HepG2 (cell line): Measurements from ENCODE around the gene DSCAM. TPM values are rescaled to one million over a fixed set of nuclear protein-coding genes. Genes with fewer than 3 reads are reported as not detected.

ENCODE experiments used
- ATAC-seq: fragments of 200-7000 bp; cut with Tn5 transposase; 3 replicates; pipeline ENCODE4 v1.9.1; 2020; ENCODE audit warnings: mild to moderate bottlenecking, moderate library complexity
- BruUV-seq: library from RNA; stranded (reverse); fragments of 400-500 nt; replicated peaks from 2 replicates; lab custom pipeline; 2021; lab: Mats Ljungman, UMichigan
- CTCF ChIA-PET: fragments of 300-600 bp; formaldehyde crosslinking; extraction: SDS; loops from one replicate; lab custom pipeline; 2021; ENCODE audit warnings: low total read pairs, inconsistent platforms, low intra/inter-chr PET ratio; lab: Yijun Ruan, JAX
- POLR2A ChIA-PET: fragments of 350-600 bp; sonication (Branson Sonifier 250); formaldehyde crosslinking; loops from one replicate; lab custom pipeline; 2020; ENCODE audit warnings: antibody characterized with exemption, inconsistent platforms; lab: Yijun Ruan, JAX
- DNase-seq: peaks from one replicate; pipeline ENCODE4 v3.0.0-alpha.2; 2015; ENCODE audit warnings: low spot score
- FAIRE-seq: peaks from 3 replicates; lab custom pipeline; 2011; peaks lifted over from hg19 to GRCh38; lab: Jason Lieb, UNC
- H2AFZ ChIP-seq: one replicate; pipeline ENCODE4 v1.6.1; 2011; ENCODE audit warnings: low read length, inconsistent platforms
- H3K27ac ChIP-seq: fragments of 300-600 bp; 3 replicates; pipeline ENCODE4 v1.8.0; 2011; ENCODE audit warnings: mixed run types, mild to moderate bottlenecking, mixed read lengths, low read length, inconsistent platforms; ENCODE audit not compliant: insufficient read depth; ENCODE audit errors: extremely low read length
- H3K27me3 ChIP-seq, 2 experiments: fragments of 200-600 bp in 1 of 2; 2 replicates in 1 of 2; 3 replicates in 1 of 2; pipeline versions ENCODE4 v1.6.0 to v1.8.0; 2011; ENCODE audit warnings: low read length in 2 of 2, mild to moderate bottlenecking in 2 of 2, moderate library complexity in 2 of 2, inconsistent platforms in 1 of 2; ENCODE audit not compliant: insufficient read depth in 2 of 2, control insufficient read depth in 1 of 2
- H3K36me3 ChIP-seq, 2 experiments: fragments of 200-600 bp in 1 of 2; replicated peaks in 1 of 2; 2 replicates in 1 of 2; 3 replicates in 1 of 2; pipeline versions ENCODE4 v1.5.1 to v1.8.0; 2011; ENCODE audit warnings: low read length in 2 of 2, inconsistent platforms in 1 of 2; ENCODE audit not compliant: insufficient read depth in 2 of 2, control insufficient read depth in 1 of 2
- H3K4me1 ChIP-seq: 2 replicates; pipeline ENCODE4 v1.5.1; 2012; ENCODE audit warnings: low read length, inconsistent platforms; ENCODE audit not compliant: insufficient read depth
- H3K4me2 ChIP-seq: 2 replicates; pipeline ENCODE4 v1.6.0; 2011; ENCODE audit warnings: low read depth, low read length, inconsistent platforms
- H3K4me3 ChIP-seq, 3 experiments: fragments of 200-600 bp in 1 of 3; sonication (generic), shearing (Covaris generic) in 1 of 3; replicated peaks in 1 of 3; 2 replicates each; pipeline ENCODE4 v1.5.1; 2011 to 2016; ENCODE audit warnings: low read length in 3 of 3, inconsistent platforms in 2 of 3, low read depth in 2 of 3, mild to moderate bottlenecking in 2 of 3, control low read depth in 1 of 3, mixed read lengths in 1 of 3; ENCODE audit not compliant: insufficient read depth in 1 of 3
- H3K79me2 ChIP-seq: one replicate; pipeline ENCODE4 v1.6.1; 2011; ENCODE audit warnings: low read length, inconsistent platforms; ENCODE audit not compliant: insufficient read depth
- H3K9ac ChIP-seq: 2 replicates; pipeline ENCODE4 v1.6.0; 2011; ENCODE audit warnings: mild to moderate bottlenecking, low read depth, low read length, inconsistent platforms; ENCODE audit not compliant: insufficient read depth
- H3K9me3 ChIP-seq: 2 replicates; pipeline ENCODE4 v1.5.1; 2012; ENCODE audit warnings: mild to moderate bottlenecking, low read length
- H4K20me1 ChIP-seq: 2 replicates; pipeline ENCODE4 v1.6.0; 2011; ENCODE audit warnings: inconsistent platforms, mild to moderate bottlenecking, low read length, moderate library complexity; ENCODE audit not compliant: insufficient read depth
- CEBPZ ChIP-seq: IDR thresholded peaks from 2 replicates; pipeline ENCODE4 v1.6.1; 2012; ENCODE audit warnings: low read length, improper control_type of control experiment
- HNRNPUL1 ChIP-seq: fragments of 200-400 bp; formaldehyde crosslinking; IDR thresholded peaks from 2 replicates; pipeline ENCODE4 v1.6.1; 2017; ENCODE audit warnings: low read depth, mild to moderate bottlenecking, low read length, moderate library complexity
- MAFG ChIP-seq: sonication (generic); formaldehyde crosslinking; IDR thresholded peaks from 2 replicates; pipeline ENCODE4 v1.5.1; 2020; ENCODE audit warnings: mild to moderate bottlenecking, missing genetic modification reagents
- RARA ChIP-seq: IDR thresholded peaks from 2 replicates; pipeline ENCODE4 v1.6.1; 2016; ENCODE audit warnings: missing genetic modification reagents, missing compliant biosample characterization
- RFXAP ChIP-seq: sonication (generic); formaldehyde crosslinking; IDR thresholded peaks from 2 replicates; pipeline ENCODE4 v1.4.0; 2020; ENCODE audit warnings: missing genetic modification reagents, borderline replicate concordance
- SALL2 ChIP-seq: sonication (generic); formaldehyde crosslinking; IDR thresholded peaks from 2 replicates; pipeline ENCODE4 v1.8.1; 2023; ENCODE audit warnings: mild to moderate bottlenecking, missing genetic modification reagents, inconsistent platforms
- SOX5 ChIP-seq: IDR thresholded peaks from 2 replicates; pipeline ENCODE4 v1.6.1; 2016; ENCODE audit warnings: borderline replicate concordance
- SP1 ChIP-seq, 2 experiments: fragments of 450-650 bp in 1 of 2; sonication (generic) in 1 of 2; formaldehyde crosslinking in 1 of 2; IDR thresholded peaks; 2 replicates each; pipeline versions ENCODE4 v1.4.0 to v1.6.1; 2016 to 2020; ENCODE audit warnings: missing genetic modification reagents in 1 of 2
- TBP ChIP-seq: sonication (generic); formaldehyde crosslinking; IDR thresholded peaks from 2 replicates; pipeline ENCODE4 v1.5.0; 2020; ENCODE audit warnings: missing genetic modification reagents
- TCF12 ChIP-seq, 2 experiments: fragments of 450-650 bp in 1 of 2; sonication (generic) in 1 of 2; formaldehyde crosslinking in 1 of 2; IDR thresholded peaks; 2 replicates each; pipeline versions ENCODE4 v1.6.1 to v1.8.0; 2017 to 2022; ENCODE audit warnings: antibody characterized with exemption in 1 of 2, mild to moderate bottlenecking in 1 of 2, missing genetic modification reagents in 1 of 2, moderate library complexity in 1 of 2
- TOE1 ChIP-seq: sonication (generic); formaldehyde crosslinking; IDR thresholded peaks from 2 replicates; pipeline ENCODE4 v1.4.0; 2020; ENCODE audit warnings: mild to moderate bottlenecking, missing genetic modification reagents
- ZNF281 ChIP-seq: sonication (generic); formaldehyde crosslinking; IDR thresholded peaks from 2 replicates; pipeline ENCODE4 v1.4.0; 2020; ENCODE audit warnings: missing genetic modification reagents, borderline replicate concordance
- ZNF605 ChIP-seq: sonication (generic); formaldehyde crosslinking; IDR thresholded peaks from 2 replicates; pipeline ENCODE4 v1.8.0; 2022; ENCODE audit warnings: mild to moderate bottlenecking, missing genetic modification reagents
- ZNF652 ChIP-seq: IDR thresholded peaks from 2 replicates; pipeline ENCODE4 v1.6.1; 2016; ENCODE audit warnings: low read depth, borderline replicate concordance
- ZNF777 ChIP-seq: sonication (generic); formaldehyde crosslinking; IDR thresholded peaks from 2 replicates; pipeline ENCODE4 v1.4.0; 2020; ENCODE audit warnings: missing genetic modification reagents
- WGBS: methylation state at CpG from one replicate; pipeline ENCODE4 v1.1.6; 2017; ENCODE audit warnings: low lambda C conversion rate; 5-methylcytosine and 5-hydroxymethylcytosine counted together
- in situ Hi-C: cut with HindIII; loops from 2 replicates; pipeline ENCODE4 v1.10.0; 2017; ENCODE audit warnings: low pct_unique_long_range_greater_than_20kb; ENCODE audit not compliant: extremely low pct_ligation_motif_present
- intact Hi-C: fragments of 100-400 bp; cut with micrococcal nuclease; formaldehyde crosslinking; loops from one replicate; pipeline ENCODE4 v1.10.0; 2022; ENCODE audit not compliant: unreplicated experiment
- polyA plus RNA-seq, 8 experiments: library from polyadenylated mRNA; depleted of rRNA in 3 of 8; stranded (reverse) in 7 of 8; unstranded in 1 of 8; fragments of >200 nt; fragmentation: Illumina TruSeq in 4 of 8; extraction: Trizol in 4 of 8; gene quantifications; 2 replicates each; pipeline versions ENCODE4 v1.2.1 to v1.2.3, GENCODE V29; 2011 to 2016; ENCODE audit warnings: low read depth in 4 of 8, missing spikeins in 1 of 8, mixed read lengths in 1 of 8; ENCODE audit not compliant: insufficient read depth in 1 of 8
- total RNA-seq, 5 experiments: library from RNA; depleted of rRNA; stranded (reverse); fragments of >200 nt; fragmentation: Illumina TruSeq; extraction: Trizol; gene quantifications; 2 replicates each; pipeline ENCODE4 v1.2.3, GENCODE V29; 2016; ENCODE audit warnings: low read depth in 1 of 5

The DSCAM gene
- total and polyA plus RNA-seq, 2 of the 13 experiments (the other 11 are each of a cell fraction or from before 2014, with no cell fraction given) = not detected

DNA sequence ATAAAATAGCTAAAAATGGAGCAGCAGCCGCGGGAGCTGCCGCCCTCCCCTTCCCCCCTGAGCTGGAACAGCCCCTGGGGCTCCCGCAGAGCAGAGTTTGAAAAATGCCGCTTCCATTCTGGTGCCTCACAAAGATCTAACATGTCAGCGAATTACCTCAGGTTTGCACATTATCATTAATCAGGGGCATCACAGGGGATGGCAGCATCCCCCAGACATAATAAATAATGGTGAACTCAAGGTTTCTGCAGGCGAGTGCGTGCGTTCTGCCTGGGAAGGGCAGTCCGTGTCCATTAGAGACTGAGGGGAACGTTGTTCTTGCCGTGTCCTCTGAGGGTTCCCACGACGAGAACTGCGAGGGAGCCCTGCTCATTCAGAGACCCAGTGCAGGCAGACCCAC, 372.4 kb downstream of the DSCAM start (continued):
- TF ChIP-seq CEBPZ = no peak
- no peak for TF ChIP-seq MAFG (CRISPR knock-in tag)
- no peak for TF ChIP-seq ZNF652 (CRISPR knock-in tag)
- TF ChIP-seq RARA (CRISPR knock-in tag) = no peak
- TF ChIP-seq SOX5 (CRISPR knock-in tag) = no peak
- TF ChIP-seq TCF12 (IDR thresholded peaks at IDR 0.05) = no peak
- TF ChIP-seq TCF12 (CRISPR knock-in tag; IDR thresholded peaks at IDR 0.05) = no peak
- TF ChIP-seq ZNF605 (CRISPR knock-in tag) = no peak
- no peak for TF ChIP-seq TBP
- TF ChIP-seq RFXAP = no peak
- no peak for TF ChIP-seq SALL2
- no peak for TF ChIP-seq TOE1 (CRISPR knock-in tag)
- TF ChIP-seq, all 625 proteins: peak for 0

GRCh38 chr21:40472013-40472412, 374.9 kb downstream of the DSCAM start:
- BruUV-seq = no TSS peak
- H3K9ac ChIP-seq = no peak overlapping the region
- no peak for TF ChIP-seq SP1 (IDR thresholded peaks at IDR 0.05)
- TF ChIP-seq SP1 (CRISPR knock-in tag; IDR thresholded peaks at IDR 0.05) = no peak
- no peak for TF ChIP-seq ZNF777 (CRISPR knock-in tag)
- TF ChIP-seq HNRNPUL1 = no peak
- TF ChIP-seq ZNF281 (CRISPR knock-in tag) = no peak

More at GRCh38 chr21:40472013-40472412, 374.9 kb downstream of the DSCAM start:
- Histone ChIP-seq H3K4me3 (no peak overlapping the region), H4K20me1 (no peaks in the 10 kb centered on the region), H2AFZ (no peak overlapping the region), H3K27me3 (no peaks in the 10 kb centered on the region), H3K36me3 (no peaks in the 10 kb centered on the region), H3K27ac (no peak overlapping the region), H3K9me3 (peaks cover 57% of the 10 kb centered on the region), H3K79me2 (no peaks in the 10 kb centered on the region), H3K4me1 (no peaks in the 10 kb centered on the region), H3K4me2 (no peak overlapping the region)
- ATAC-seq = no peak
- CTCF ChIA-PET = no interaction called here
- FAIRE-seq = no peak
- in situ Hi-C loops = loop anchor here (25.0 kb wide), 1 partner anchor 590 kb away; no protein-coding TSS in a partner anchor
- no peak for DNase-seq
- intact Hi-C loops = no loop called here
- POLR2A ChIA-PET = no interaction called here
- 36% methylated on average over 4 of the region's 4 CpGs for WGBS
